A673 (cell line): ENCODE measurements around the gene PBX1.

Experiments
- EZH2 ChIP-seq: fragments of 200-600 bp; sonication (generic); IDR thresholded peaks from 2 replicates; pipeline ENCODE4 v1.6.1; 2017; ENCODE audit warnings: borderline replicate concordance, low read depth, mild to moderate bottlenecking, mixed read lengths, antibody characterized with exemption, low read length; ENCODE audit not compliant: poor library complexity, severe bottlenecking
- TF ChIP-seq, protein P1 (sequence below): fragments of 300-800, 200-600 bp; sonication (generic); conservative IDR thresholded peaks from 2 replicates; pipeline ENCODE4 v1.5.1; 2017; ENCODE audit warnings: low read depth, mild to moderate bottlenecking, antibody characterized with exemption, low read length, moderate library complexity, mixed read lengths

DNA sequence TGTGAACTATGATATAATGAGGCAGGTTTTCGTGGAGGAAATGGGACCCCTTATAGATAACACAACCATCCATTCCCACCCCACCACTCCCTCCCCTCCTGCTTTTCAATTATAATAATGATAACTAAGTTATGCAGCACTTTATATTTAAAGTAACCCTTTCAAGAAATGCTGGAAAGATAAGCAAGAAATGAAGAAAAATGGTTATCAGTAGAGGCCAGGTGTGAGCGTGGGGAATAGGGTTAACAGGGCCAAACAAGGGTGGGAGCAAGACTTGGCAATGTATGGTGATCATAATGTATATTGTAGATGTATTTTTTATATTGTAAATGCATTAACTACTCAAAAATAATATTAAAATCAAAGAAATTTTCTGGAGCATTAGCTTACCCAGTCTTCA is 133.4 kb downstream of the PBX1 start:
- TF ChIP-seq, protein P1, sequence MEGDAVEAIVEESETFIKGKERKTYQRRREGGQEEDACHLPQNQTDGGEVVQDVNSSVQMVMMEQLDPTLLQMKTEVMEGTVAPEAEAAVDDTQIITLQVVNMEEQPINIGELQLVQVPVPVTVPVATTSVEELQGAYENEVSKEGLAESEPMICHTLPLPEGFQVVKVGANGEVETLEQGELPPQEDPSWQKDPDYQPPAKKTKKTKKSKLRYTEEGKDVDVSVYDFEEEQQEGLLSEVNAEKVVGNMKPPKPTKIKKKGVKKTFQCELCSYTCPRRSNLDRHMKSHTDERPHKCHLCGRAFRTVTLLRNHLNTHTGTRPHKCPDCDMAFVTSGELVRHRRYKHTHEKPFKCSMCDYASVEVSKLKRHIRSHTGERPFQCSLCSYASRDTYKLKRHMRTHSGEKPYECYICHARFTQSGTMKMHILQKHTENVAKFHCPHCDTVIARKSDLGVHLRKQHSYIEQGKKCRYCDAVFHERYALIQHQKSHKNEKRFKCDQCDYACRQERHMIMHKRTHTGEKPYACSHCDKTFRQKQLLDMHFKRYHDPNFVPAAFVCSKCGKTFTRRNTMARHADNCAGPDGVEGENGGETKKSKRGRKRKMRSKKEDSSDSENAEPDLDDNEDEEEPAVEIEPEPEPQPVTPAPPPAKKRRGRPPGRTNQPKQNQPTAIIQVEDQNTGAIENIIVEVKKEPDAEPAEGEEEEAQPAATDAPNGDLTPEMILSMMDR, result no peak
- TF ChIP-seq EZH2, result no peak
